ENCODE data around the gene ATF6. TPM values are rescaled to one million over a fixed set of nuclear protein-coding genes. Genes with fewer than 3 reads are reported as not detected.
"Not testable (repeated sequence)": the region's sequence is repeated elsewhere in the genome, so short reads cannot be mapped to it uniquely, and the experiment has no call there.

ATF6 gene
- total and polyA plus RNA-seq, 5 experiments from 2014 or later = 15.8 to 24.3 (median 17.6) TPM

DNA sequence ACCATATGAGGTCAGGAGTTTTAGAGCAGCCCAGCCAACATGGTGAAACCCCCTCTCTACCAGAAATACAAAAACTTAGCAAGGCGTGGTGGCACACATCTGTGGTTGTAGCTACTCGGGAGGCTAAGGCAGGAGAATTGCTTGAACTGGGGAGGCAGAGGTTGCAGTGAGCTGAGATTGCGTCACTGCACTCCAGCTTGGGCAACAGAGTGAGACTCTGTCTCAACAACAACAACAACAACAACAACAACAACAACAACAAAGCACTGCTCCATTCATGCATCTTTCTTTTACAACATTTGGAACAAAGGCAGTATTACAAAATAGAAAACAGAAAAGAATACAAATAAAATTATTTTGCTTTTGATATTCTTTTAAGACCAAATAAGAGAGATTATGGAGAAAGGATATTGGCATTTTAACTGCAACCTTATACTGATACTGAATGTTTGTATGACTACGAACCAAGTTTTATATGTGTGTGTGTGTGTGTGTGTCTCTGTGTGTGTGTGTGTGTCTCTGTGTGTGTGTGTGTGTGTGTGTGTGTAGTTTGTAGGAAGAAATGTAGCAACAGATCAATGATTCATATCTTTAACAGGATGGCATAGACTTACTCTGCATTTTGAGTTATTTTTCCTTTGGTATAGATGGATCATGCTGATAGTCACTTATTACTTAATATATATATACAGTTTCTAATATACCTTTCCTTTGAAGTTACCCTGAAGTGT is 24.6 kb downstream of the ATF6 start:
- no peak for ATAC-seq
- Mint-ChIP-seq H3K4me3 (no peak overlapping the region), H3K4me1 (peaks cover 3 to 8% (median 5%) of the 10 kb centered on the region in 4 donors), H3K27ac (peak overlapping the region in 3 of 10 donors; percentile 14 to 61 (median 31)), H3K9me3 (no peaks in the 10 kb centered on the region), H3K36me3 (peaks cover 11 to 87% (median 35%) of the 10 kb centered on the region in 3 donors), H3K27me3 (no peaks in the 10 kb centered on the region)
- POLR2A ChIA-PET = interaction anchor here (0.9 kb wide), 1 partner anchor 246 kb away, joined by 3 read pairs; no protein-coding TSS in a partner anchor
- DNase-seq = no peak

DNA sequence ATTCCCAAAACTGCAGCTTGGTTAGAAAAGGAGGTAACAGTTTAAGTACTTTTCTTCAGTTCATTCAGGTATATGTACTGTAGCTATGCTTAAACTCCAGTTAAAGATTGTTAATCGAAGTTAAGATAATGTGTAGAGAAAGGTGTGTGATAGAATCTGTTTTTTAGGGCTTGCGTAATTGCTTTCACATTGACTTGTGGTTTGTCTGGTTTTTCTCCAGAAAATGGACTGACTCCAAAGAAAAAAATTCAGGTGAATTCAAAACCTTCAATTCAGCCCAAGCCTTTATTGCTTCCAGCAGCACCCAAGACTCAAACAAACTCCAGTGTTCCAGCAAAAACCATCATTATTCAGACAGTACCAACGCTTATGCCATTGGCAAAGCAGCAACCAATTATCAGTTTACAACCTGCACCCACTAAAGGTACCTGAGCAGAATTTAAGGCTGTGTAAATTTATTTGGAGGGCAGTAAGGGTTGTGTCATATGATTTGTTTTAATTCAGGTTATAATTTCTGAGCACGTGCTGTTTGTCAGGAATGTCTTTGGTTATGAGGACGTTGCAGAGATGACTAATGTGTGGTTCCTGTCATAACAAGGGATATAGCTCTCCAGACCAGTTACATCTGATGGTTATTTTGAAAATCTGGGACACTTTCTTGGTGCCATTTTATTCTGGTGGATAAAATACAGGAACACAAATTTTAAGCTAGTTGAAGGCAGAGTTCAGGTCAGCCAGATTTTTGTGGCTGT is 26.0 kb downstream of the ATF6 start:
- ATAC-seq = no peak
- Mint-ChIP-seq H3K4me1 (peaks cover 3 to 8% (median 5%) of the 10 kb centered on the region in 4 donors), H3K9me3 (no peaks in the 10 kb centered on the region), H3K27me3 (no peaks in the 10 kb centered on the region), H3K4me3 (no peak overlapping the region), H3K36me3 (peaks cover 6 to 87% (median 37%) of the 10 kb centered on the region in 3 donors), H3K27ac (no peak overlapping the region)
- DNase-seq = no peak
- POLR2A ChIA-PET = interaction anchor here (0.9 kb wide), 1 partner anchor 245 kb away, joined by 3 read pairs; no protein-coding TSS in a partner anchor

DNA sequence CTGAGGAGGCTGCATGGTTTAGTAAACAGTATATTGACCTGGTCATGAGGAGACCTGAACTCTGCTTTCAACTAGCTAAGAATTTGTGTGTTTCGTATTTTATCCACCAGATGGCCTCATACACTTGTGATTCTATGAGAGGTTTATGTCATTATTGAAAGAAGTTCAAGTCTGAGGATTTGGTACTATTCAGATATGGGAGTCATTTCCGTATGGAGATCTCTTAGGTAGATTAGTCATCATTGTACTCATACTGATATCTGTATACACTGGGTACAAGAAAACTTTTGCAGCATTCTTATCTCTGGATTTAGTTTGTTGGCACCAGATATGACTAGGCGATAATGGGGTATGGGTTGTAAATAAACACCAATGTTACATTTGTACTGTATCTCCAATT is 26.6 kb downstream of the ATF6 start:
- H3K4me3 Mint-ChIP-seq = no peak overlapping the region
- DNase-seq (peak in 4 of 10 donors; percentile 9 to 56 (median 50)), ATAC-seq (peak; percentile 39 to 41)
- H3K27ac Mint-ChIP-seq = peak overlapping the region in 1 of 10 donors; percentile 3
- H3K4me1 Mint-ChIP-seq = peaks cover 3 to 6% (median 5%) of the 10 kb centered on the region in 4 donors
- POLR2A ChIA-PET = interaction anchor here (0.7 kb wide), 1 partner anchor 245 kb away, joined by 3 read pairs; no protein-coding TSS in a partner anchor
- no peaks in the 10 kb centered on the region for H3K27me3 Mint-ChIP-seq
- H3K36me3 Mint-ChIP-seq = peaks cover 6 to 88% (median 42%) of the 10 kb centered on the region in 3 donors
- H3K9me3 Mint-ChIP-seq = no peaks in the 10 kb centered on the region

DNA sequence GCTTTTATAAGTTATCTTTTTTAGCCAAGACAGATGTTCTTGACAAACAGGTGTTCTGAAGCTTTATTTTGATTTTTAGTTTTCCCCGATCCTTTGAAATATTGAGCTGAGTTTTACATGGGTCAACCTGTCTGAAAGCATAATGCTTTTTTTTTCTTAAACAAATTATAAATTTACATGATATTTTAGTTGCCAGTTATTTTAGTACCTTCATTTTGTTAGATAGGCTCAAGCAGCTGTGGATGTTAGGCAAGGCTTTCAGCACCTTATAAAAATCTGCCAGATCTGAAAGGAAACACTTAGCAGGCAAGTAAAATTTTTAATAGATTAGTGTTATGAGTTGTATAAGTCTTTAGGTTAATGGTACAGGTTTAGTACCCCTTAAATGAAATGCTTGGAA is 33.7 kb downstream of the ATF6 start:
- Mint-ChIP-seq H3K27me3 (no peaks in the 10 kb centered on the region), H3K9me3 (no peaks in the 10 kb centered on the region), H3K36me3 (peaks cover 8 to 82% (median 25%) of the 10 kb centered on the region in 3 donors), H3K27ac (peak overlapping the region in 1 of 10 donors; percentile 27), H3K4me1 (peaks cover 0 to 4% (median 2%) of the 10 kb centered on the region in 4 donors), H3K4me3 (no peak overlapping the region)
- ATAC-seq (no peak), DNase-seq (no peak)
- POLR2A ChIA-PET = no interaction called here

DNA sequence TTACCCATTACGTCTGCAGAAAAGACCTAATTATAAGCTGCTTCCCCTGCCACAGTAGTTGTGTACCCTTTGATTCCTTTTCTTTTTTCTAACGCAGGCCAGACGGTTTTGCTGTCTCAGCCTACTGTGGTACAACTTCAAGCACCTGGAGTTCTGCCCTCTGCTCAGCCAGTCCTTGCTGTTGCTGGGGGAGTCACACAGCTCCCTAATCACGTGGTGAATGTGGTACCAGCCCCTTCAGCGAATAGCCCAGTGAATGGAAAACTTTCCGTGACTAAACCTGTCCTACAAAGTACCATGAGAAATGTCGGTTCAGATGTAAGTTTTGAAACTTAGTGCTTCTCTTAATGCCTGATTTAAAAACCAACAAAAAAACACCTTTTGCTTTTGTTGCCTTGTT is 35.8 kb downstream of the ATF6 start:
- no peaks in the 10 kb centered on the region for H3K27me3 Mint-ChIP-seq
- ATAC-seq = no peak
- no peaks in the 10 kb centered on the region for H3K9me3 Mint-ChIP-seq
- POLR2A ChIA-PET = no interaction called here
- H3K27ac Mint-ChIP-seq = peak overlapping the region in 2 of 10 donors; percentile 28 to 39
- H3K36me3 Mint-ChIP-seq = peaks cover 8 to 76% (median 23%) of the 10 kb centered on the region in 3 donors
- H3K4me1 Mint-ChIP-seq = peaks cover 2 to 13% (median 6%) of the 10 kb centered on the region in 4 donors
- no peak for DNase-seq
- H3K4me3 Mint-ChIP-seq = no peak overlapping the region

DNA sequence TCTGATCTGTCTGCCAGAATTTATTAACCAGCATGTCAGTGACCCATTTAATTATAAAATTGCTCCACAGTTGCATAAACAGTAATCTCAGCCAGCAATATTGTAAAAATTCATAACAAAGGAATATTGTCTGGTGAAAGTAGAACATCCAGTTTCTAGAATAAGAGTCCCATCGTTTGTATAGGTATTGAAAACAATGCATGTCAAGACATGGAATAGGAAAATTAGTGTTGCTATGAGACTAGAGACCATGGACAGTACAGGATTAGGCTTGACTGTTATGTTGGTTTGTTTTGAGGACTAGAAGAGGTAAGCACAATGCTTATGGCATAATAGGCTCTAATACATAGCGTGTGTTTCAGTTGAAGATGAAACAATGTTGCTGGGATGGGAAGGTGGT is 37.1 kb downstream of the ATF6 start:
- POLR2A ChIA-PET = no interaction called here
- H3K4me1 Mint-ChIP-seq = peaks cover 6 to 18% (median 10%) of the 10 kb centered on the region in 4 donors
- peaks cover 8 to 72% (median 17%) of the 10 kb centered on the region in 3 donors for H3K36me3 Mint-ChIP-seq
- DNase-seq = no peak
- no peaks in the 10 kb centered on the region for H3K9me3 Mint-ChIP-seq
- no peaks in the 10 kb centered on the region for H3K27me3 Mint-ChIP-seq
- peak overlapping the region in 1 of 10 donors; percentile 3 for H3K27ac Mint-ChIP-seq
- no peak overlapping the region for H3K4me3 Mint-ChIP-seq
- ATAC-seq = no peak

DNA sequence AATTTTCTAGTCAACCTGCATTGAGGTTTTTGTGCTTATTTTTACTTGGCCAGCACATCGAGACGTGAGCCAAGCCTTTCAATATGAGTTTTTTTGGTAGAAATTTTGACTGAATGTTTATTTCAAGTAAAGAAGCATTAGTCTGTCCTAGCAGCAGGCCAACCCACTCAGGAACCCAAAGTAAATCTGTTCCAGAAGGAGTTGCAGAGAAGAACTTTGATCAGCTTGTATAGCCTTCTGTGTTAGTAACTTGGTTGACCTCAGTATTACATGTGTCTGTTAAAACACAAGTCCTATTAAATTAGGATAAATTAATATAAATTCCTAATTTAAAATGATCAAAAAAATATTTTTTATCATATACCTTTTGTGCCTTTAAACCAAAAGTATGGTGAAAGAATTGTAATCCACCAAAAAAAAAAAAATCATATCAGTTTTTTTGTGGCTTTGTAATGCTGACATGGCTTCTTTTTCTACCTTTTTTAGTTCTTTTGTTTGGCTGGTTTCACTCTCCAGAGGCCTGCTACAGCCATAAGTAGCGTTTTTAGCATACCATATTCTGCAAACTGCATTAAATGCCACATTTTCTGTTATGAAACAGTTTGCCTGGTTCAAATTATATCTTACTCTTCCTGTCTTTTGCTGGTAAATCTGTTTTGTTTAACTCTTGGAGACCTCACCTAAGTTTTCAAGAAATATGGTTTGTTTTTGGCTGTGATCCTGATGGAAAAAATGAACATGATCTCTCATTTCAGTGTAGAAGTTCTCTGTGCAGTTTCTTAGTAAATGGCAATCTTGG is 39.5 kb downstream of the ATF6 start:
- H3K27me3 Mint-ChIP-seq = no peaks in the 10 kb centered on the region
- H3K4me1 Mint-ChIP-seq = peaks cover 7 to 18% (median 8%) of the 10 kb centered on the region in 4 donors
- DNase-seq = no peak
- H3K4me3 Mint-ChIP-seq = no peak overlapping the region
- peaks cover 0 to 12% (median 9%) of the 10 kb centered on the region in 9 donors for H3K9me3 Mint-ChIP-seq
- peaks cover 15 to 71% (median 35%) of the 10 kb centered on the region in 3 donors for H3K36me3 Mint-ChIP-seq
- no peak for ATAC-seq
- peak overlapping the region in 5 of 10 donors; percentile 2 to 65 (median 26) for H3K27ac Mint-ChIP-seq
- POLR2A ChIA-PET = no interaction called here

DNA sequence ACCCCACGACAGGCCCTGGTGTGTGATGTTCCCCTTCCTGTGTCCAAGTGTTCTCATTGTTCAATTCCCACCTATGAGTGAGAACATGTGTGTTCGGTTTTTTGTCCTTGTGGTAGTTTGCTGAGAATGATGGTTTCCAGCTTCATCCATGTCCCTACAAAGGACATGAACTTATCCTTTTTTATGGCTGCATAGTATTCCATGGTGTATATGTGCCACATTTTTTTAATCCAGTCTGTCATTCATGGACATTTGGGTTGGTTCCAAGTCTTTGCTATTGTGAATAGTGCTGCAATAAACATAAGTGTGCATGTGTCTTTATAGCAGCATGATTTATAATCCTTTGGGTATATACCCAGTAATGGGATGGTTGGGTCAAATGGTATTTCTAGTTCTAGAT is 43.1 kb downstream of the ATF6 start:
- peak overlapping the region in 2 of 10 donors; percentile 5 to 33 for H3K27ac Mint-ChIP-seq
- H3K36me3 Mint-ChIP-seq = peaks cover 15 to 72% (median 43%) of the 10 kb centered on the region in 3 donors
- not testable (repeated sequence) for ATAC-seq

DNA sequence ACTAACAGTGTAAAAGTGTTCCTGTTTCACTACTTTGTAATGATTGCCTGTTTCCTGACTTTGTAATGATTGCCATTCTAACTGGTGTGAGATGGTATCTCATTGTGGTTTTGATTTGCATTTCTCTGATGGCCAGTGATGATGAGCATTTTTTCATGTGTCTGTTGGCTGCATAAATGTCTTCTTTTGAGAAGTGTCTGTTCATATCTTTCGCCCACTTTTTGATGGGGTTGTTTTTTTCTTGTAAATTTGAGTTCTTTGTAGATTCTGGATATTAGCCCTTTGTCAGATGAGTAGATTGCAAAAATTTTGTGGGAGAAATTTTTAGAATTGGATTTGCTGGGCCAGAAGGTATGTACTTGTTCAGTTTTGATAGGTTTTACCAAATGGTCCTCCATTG is 43.5 kb downstream of the ATF6 start:
- ATAC-seq, H3K27me3 Mint-ChIP-seq, POLR2A ChIA-PET, H3K4me3 Mint-ChIP-seq, DNase-seq: not testable (repeated sequence)
- peaks cover 0 to 15% (median 11%) of the 10 kb centered on the region in 9 donors for H3K9me3 Mint-ChIP-seq
- H3K4me1 Mint-ChIP-seq = peaks cover 7 to 18% (median 10%) of the 10 kb centered on the region in 4 donors
- peak overlapping the region in 1 of 10 donors; percentile 63 for H3K27ac Mint-ChIP-seq
- peaks cover 15 to 76% (median 46%) of the 10 kb centered on the region in 3 donors for H3K36me3 Mint-ChIP-seq

More for the DNA sequence above, 43.1 kb downstream of the ATF6 start:
- Mint-ChIP-seq H3K9me3 (peaks cover 0 to 15% (median 11%) of the 10 kb centered on the region in 9 donors), H3K4me1 (peaks cover 7 to 18% (median 10%) of the 10 kb centered on the region in 4 donors)
- POLR2A ChIA-PET, H3K27me3 Mint-ChIP-seq, H3K4me3 Mint-ChIP-seq, DNase-seq: not testable (repeated sequence)

DNA sequence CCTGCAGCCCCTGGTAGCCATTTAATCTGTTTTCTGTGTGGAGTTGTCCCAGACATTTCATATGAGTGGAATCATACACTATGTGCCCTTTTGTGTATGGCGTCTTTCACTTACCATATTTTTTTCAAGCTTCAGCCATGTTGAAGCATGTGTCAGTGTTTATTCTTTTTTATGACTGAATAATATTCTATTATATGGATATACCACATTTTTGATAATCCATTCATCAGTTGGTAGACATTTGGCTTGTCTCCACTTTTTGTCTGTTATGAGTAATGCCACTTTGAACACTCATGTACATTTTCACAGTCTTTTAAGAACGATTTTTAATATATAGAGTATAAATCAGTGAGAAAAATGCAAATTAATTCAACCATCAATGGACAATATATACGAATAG is 44.7 kb downstream of the ATF6 start:
- peak overlapping the region in 2 of 10 donors; percentile 25 to 51 for H3K27ac Mint-ChIP-seq
- peaks cover 7 to 16% (median 10%) of the 10 kb centered on the region in 4 donors for H3K4me1 Mint-ChIP-seq
- peaks cover 0 to 15% (median 11%) of the 10 kb centered on the region in 9 donors for H3K9me3 Mint-ChIP-seq
- ATAC-seq = no peak
- no peak for DNase-seq
- no peaks in the 10 kb centered on the region for H3K27me3 Mint-ChIP-seq
- peaks cover 15 to 75% (median 46%) of the 10 kb centered on the region in 3 donors for H3K36me3 Mint-ChIP-seq
- POLR2A ChIA-PET = no interaction called here
- no peak overlapping the region for H3K4me3 Mint-ChIP-seq

DNA sequence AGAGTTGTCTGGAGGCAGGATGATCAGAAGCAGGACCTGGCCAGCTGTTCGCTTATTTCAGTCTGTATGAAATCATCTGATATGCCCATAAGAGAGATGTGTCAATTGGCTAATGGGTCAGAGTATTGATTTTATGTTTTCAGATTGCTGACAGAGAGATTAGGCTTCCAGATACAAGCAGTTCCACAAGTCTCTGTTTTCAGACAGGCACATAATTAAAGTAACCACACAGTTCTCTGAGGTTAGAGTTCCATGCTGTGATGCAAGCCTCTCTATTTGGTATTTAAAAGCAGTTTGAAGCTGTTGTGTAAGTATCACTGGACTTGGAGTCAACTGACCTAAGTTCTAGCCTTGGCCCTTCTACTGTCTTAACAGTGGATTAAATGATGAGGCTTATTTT is 50.1 kb downstream of the ATF6 start:
- no peaks in the 10 kb centered on the region for H3K27me3 Mint-ChIP-seq
- no peak overlapping the region for H3K4me3 Mint-ChIP-seq
- POLR2A ChIA-PET = no interaction called here
- DNase-seq (no peak), ATAC-seq (no peak)
- H3K9me3 Mint-ChIP-seq = peaks cover 0 to 2% (median 0%) of the 10 kb centered on the region in 9 donors
- peaks cover 0 to 9% (median 4%) of the 10 kb centered on the region in 4 donors for H3K4me1 Mint-ChIP-seq
- peaks cover 11 to 67% (median 34%) of the 10 kb centered on the region in 3 donors for H3K36me3 Mint-ChIP-seq
- H3K27ac Mint-ChIP-seq = no peak overlapping the region

DNA sequence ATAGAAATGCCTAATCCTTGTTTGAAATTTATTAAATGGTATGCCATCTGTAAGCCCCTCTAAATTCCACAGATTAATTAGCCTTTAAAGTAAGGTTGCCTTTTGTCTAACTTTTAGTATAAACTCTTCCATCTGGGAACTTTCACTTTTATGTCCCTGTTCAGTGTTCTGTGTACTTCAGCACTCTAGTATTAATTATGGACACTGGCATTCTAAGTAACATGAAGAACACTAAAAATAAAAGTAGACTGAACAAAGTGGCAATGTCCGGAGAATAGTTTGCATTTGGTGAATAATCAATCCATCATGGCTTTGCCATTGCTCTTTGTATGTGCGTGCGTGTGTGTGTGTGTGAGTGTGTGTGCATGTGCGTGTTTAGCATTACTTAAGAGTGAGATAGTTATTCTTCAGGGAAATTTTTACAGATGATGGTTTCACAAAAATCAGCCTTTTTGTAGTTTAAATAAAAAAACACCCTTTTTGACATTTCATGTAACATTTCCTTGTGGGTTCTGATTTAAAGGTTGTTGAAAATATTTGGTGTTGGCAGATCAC is 51.1 kb downstream of the ATF6 start:
- no peak overlapping the region for H3K4me3 Mint-ChIP-seq
- H3K27ac Mint-ChIP-seq = no peak overlapping the region
- no peaks in the 10 kb centered on the region for H3K9me3 Mint-ChIP-seq
- H3K27me3 Mint-ChIP-seq = no peaks in the 10 kb centered on the region
- DNase-seq = no peak
- POLR2A ChIA-PET = no interaction called here
- peaks cover 14 to 68% (median 40%) of the 10 kb centered on the region in 3 donors for H3K36me3 Mint-ChIP-seq
- ATAC-seq = no peak
- H3K4me1 Mint-ChIP-seq = peaks cover 0 to 9% (median 4%) of the 10 kb centered on the region in 4 donors

Measured in naive thymus-derived CD8-positive, alpha-beta T cell (primary cell).